GM19099 (cell line): ENCODE measurements around the gene ZNF710.

Experiments
- POLR2A ChIP-seq: IDR thresholded peaks from 3 replicates; pipeline ENCODE4 v1.6.1; 2011; ENCODE audit warnings: low read depth; ENCODE audit not compliant: insufficient read length; ENCODE audit errors: extremely low read depth

Gene ZNF710

GRCh38 chr15:90001062-90001682 is at the start of gene ZNF710:
ZNF710 (plus strand) TSS chr15:90001324; CDS start chr15:90067138, 65,814 bp downstream.
- peak; percentile 50 for TF ChIP-seq POLR2A

- TF ChIP-seq POLR2A, result no peak
These were observed 46.6 kb upstream of the ZNF710 start for GRCh38 chr15:89954541-89954940.

- no peak for TF ChIP-seq POLR2A
These were observed 42.9 kb upstream of the ZNF710 start for GRCh38 chr15:89958107-89958805.

- TF ChIP-seq POLR2A, result no peak
These were observed 37.6 kb upstream of the ZNF710 start for GRCh38 chr15:89963301-89964231.

GRCh38 chr15:89964232-89964954 is 36.7 kb upstream of the ZNF710 start:
- no peak for TF ChIP-seq POLR2A

- no peak for TF ChIP-seq POLR2A
These were observed 33.2 kb upstream of the ZNF710 start for GRCh38 chr15:89967881-89968280.

GRCh38 chr15:89971592-89971997 is 29.5 kb upstream of the ZNF710 start:
- TF ChIP-seq POLR2A, result no peak

- TF ChIP-seq POLR2A, result no peak
These were observed 29.0 kb upstream of the ZNF710 start for GRCh38 chr15:89972085-89972484.

- TF ChIP-seq POLR2A, result no peak
These were observed 25.5 kb upstream of the ZNF710 start for GRCh38 chr15:89975482-89976245.

GRCh38 chr15:89976246-89976600 is 24.9 kb upstream of the ZNF710 start:
- no peak for TF ChIP-seq POLR2A

- TF ChIP-seq POLR2A, result no peak
These were observed 22.2 kb upstream of the ZNF710 start for GRCh38 chr15:89978914-89979313.

- TF ChIP-seq POLR2A, result no peak
These were observed 20.2 kb upstream of the ZNF710 start for GRCh38 chr15:89980896-89981295.

GRCh38 chr15:89982315-89983055 is 18.6 kb upstream of the ZNF710 start:
- no peak for TF ChIP-seq POLR2A

GRCh38 chr15:89984001-89984400 is 17.1 kb upstream of the ZNF710 start:
- no peak for TF ChIP-seq POLR2A

GRCh38 chr15:89984421-89985010 is 16.6 kb upstream of the ZNF710 start:
- no peak for TF ChIP-seq POLR2A
